Stimulated activated CD4-positive, alpha-beta T cell treated with anti-CD3 and anti-CD28 coated beads, Interleukin-4, amount 100 ng/mL, for 1 hour (primary cell): ENCODE measurements around the gene EPAS1.

Source experiments
- DNase-seq: peaks from one replicate; pipeline ENCODE4 v3.0.0-alpha.2; 2020

The EPAS1 gene

GRCh38 chr2:46411245-46411641 lies 114.0 kb downstream of the EPAS1 start:
- no peak for DNase-seq

GRCh38 chr2:46411985-46412384 lies 114.8 kb downstream of the EPAS1 start:
- no peak for DNase-seq

- no peak for DNase-seq
Measured at GRCh38 chr2:46413111-46413510, 115.9 kb downstream of the EPAS1 start.

GRCh38 chr2:46413631-46414030 lies 116.4 kb downstream of the EPAS1 start:
- no peak for DNase-seq

- DNase-seq = no peak
Measured at GRCh38 chr2:46414701-46415100, 117.5 kb downstream of the EPAS1 start.

GRCh38 chr2:46416280-46416679 lies 119.1 kb downstream of the EPAS1 start:
- no peak for DNase-seq

- DNase-seq = no peak
Measured at GRCh38 chr2:46416739-46417403, 119.7 kb downstream of the EPAS1 start.

GRCh38 chr2:46420945-46421344 lies 123.7 kb downstream of the EPAS1 start:
- no peak for DNase-seq

- DNase-seq = no peak
Measured at GRCh38 chr2:46421361-46421760, 124.2 kb downstream of the EPAS1 start.

GRCh38 chr2:46422717-46423394 lies 125.6 kb downstream of the EPAS1 start:
- DNase-seq = no peak

GRCh38 chr2:46424937-46425336 lies 127.7 kb downstream of the EPAS1 start:
- DNase-seq = no peak

- DNase-seq = no peak
Measured at GRCh38 chr2:46428911-46429436, 131.8 kb downstream of the EPAS1 start.

- no peak for DNase-seq
Measured at GRCh38 chr2:46430413-46430812, 133.2 kb downstream of the EPAS1 start.

- no peak for DNase-seq
Measured at GRCh38 chr2:46430992-46431391, 133.8 kb downstream of the EPAS1 start.

- no peak for DNase-seq
Measured at GRCh38 chr2:46431481-46432235, 134.5 kb downstream of the EPAS1 start.

GRCh38 chr2:46434851-46435273 lies 137.7 kb downstream of the EPAS1 start:
- no peak for DNase-seq

- DNase-seq = no peak
Measured at GRCh38 chr2:46435353-46435752, 138.1 kb downstream of the EPAS1 start.

GRCh38 chr2:46435796-46436360 lies 138.7 kb downstream of the EPAS1 start:
- DNase-seq = no peak
